Measurements from ENCODE around the gene IFNA21. TPM values are rescaled to one million over a fixed set of nuclear protein-coding genes. Genes with fewer than 3 reads are reported as not detected.
"Not testable (repeated sequence)": the region's sequence is repeated elsewhere in the genome, so short reads cannot be mapped to it uniquely, and the experiment has no call there.

The IFNA21 gene
- total and polyA plus RNA-seq, 2 experiments from 2014 or later, result not detected

DNA sequence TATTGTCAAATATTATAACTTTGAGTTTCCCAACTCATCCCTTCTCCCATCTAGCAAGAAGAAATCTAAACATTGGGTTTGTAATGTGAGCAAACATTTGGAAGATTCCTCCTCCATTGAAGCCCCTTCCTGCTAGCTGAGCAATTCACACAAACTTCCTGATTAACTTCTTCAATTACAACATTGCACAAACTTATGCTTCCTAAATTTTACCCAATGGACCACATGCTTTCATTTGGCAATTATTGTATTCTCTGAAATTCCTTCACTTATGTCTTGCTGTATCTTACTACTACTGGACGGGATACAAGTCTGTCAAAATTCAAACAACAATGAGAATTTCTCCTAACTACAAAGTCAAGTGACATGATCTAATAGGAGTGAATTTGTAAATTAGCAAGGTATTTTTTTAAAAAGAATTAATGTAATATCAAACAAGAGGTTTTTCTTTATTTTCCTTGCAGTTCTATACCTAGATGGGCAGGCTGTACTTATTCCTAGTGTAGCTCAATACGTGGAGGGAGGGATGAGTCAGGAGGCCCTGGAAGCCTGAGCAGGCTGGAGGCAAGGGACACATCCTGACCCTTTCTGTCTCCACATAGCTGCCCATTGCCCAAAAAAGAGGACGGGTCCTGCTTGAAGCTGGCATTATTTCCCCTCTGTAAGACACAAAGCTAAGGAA, 13.0 kb downstream of the IFNA21 start:
- Histone ChIP-seq H3K36me3 (no peaks in the 10 kb centered on the region), H3K27ac (no peak overlapping the region), H3K27me3 (no peaks in the 10 kb centered on the region), H3K4me3 (no peak overlapping the region), H3K4me1 (ENCODE audit: low read depth) (no peaks in the 10 kb centered on the region), H3K9me3 (ENCODE audit: low read depth) (no peaks in the 10 kb centered on the region)
- TF ChIP-seq CTCF (IDR thresholded peaks at IDR 0.05; ENCODE audit: low read depth, low read length), result no peak
- no peak for DNase-seq (ENCODE audit: low read depth in 1 of 2, low spot score in 1 of 2)

GRCh38 chr9:21144603-21145002, 21.9 kb downstream of the IFNA21 start:
- Histone ChIP-seq H3K4me1 (ENCODE audit: low read depth) (no peaks in the 10 kb centered on the region), H3K27me3 (no peaks in the 10 kb centered on the region), H3K9me3 (ENCODE audit: low read depth) (no peaks in the 10 kb centered on the region), H3K36me3 (no peaks in the 10 kb centered on the region), H3K27ac (no peak overlapping the region), H3K4me3 (no peak overlapping the region)
- no peak for DNase-seq (ENCODE audit: low read depth in 1 of 2, low spot score in 1 of 2)
- no peak for TF ChIP-seq CTCF (IDR thresholded peaks at IDR 0.05; ENCODE audit: low read depth, low read length)

DNA sequence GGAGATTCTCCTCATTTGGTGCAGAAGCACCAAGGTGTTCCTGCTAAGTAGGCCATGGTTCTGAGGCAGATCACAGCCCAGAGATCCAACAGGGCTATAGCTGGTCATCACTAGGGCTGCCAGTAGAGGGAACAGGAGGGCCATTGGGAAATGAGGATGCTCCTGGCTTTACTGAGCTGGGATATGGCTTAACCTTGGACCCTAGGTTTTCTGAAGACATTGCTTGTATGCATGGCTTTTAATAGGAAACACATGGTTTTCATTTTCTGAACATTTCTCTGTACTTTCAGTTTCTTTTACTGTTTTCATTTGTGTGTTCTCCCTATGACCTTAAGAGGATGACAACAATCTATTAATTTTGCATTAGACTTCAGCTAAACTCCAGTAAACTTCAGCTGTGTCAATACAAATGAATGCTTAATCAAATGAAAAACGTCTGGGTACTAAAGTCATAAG, 25.0 kb downstream of the IFNA21 start, which contains the start of gene IFNW1:
IFNW1 (minus strand) TSS at position 406 of the 456 bp plus-strand sequence; CDS start at position 144, 262 bp downstream.
- no peak for DNase-seq (ENCODE audit: low read depth in 1 of 2, low spot score in 1 of 2)
- no peak within 1 kb of the TSS for H3K27ac ChIP-seq
- TF ChIP-seq CTCF (IDR thresholded peaks at IDR 0.05; ENCODE audit: low read depth, low read length), result peak; percentile 11
- no peaks in the 10 kb centered on the region for H3K4me1 ChIP-seq (ENCODE audit: low read depth)
- no peaks in the 10 kb centered on the region for H3K27me3 ChIP-seq
- H3K4me3 ChIP-seq, result no peak within 1 kb of the TSS
- H3K9me3 ChIP-seq (ENCODE audit: low read depth), result no peaks in the 10 kb centered on the region
- no peaks in the 10 kb centered on the region for H3K36me3 ChIP-seq

DNA sequence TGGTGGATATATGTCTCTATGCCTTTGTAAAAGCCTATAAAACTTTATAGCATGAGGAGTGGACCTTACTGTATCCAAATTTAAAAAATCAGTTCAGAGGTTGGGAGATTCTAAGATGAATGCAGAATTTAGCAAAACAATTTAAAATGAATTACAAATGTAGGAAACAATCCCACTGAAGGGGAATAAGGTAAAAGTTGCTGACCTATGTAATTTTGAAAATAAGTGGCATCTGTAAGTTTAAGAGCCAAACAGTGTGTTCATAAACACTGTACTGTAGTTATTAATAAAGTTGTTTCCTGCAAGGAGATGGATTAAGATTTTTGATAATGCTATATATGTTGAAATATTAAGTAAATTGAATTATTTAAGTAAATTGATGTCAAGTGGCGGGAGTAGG, 29.4 kb downstream of the IFNA21 start:
- no peaks in the 10 kb centered on the region for H3K36me3 ChIP-seq
- no peak for TF ChIP-seq CTCF (IDR thresholded peaks at IDR 0.05; ENCODE audit: low read depth, low read length)
- H3K9me3 ChIP-seq (ENCODE audit: low read depth), result no peaks in the 10 kb centered on the region
- no peak overlapping the region for H3K4me3 ChIP-seq
- H3K4me1 ChIP-seq (ENCODE audit: low read depth), result no peaks in the 10 kb centered on the region
- no peaks in the 10 kb centered on the region for H3K27me3 ChIP-seq
- no peak for DNase-seq (ENCODE audit: low read depth in 1 of 2, low spot score in 1 of 2)
- no peak overlapping the region for H3K27ac ChIP-seq

DNA sequence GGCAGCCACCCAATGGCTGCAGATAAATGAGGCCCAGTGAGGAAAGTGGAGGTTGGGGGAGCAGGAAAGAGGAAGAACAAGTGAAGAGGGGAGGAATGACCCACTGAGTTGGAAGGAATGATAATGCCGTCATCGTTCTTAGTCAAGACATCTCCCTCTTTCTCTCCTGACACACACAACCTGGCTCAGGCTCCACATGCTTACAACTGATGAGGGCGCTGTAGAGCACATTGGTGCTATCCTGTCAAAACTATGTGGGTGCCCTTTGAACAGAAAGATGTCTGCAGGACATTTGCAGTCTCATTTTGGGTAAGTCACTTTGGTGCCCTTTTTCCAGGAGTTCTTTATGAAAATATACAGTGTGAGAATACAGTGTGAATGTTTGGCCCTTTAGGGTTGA, 30.7 kb downstream of the IFNA21 start:
- Histone ChIP-seq H3K27ac (no peak overlapping the region), H3K4me1 (ENCODE audit: low read depth) (no peaks in the 10 kb centered on the region), H3K4me3 (no peak overlapping the region), H3K9me3 (ENCODE audit: low read depth) (no peaks in the 10 kb centered on the region), H3K36me3 (no peaks in the 10 kb centered on the region), H3K27me3 (no peaks in the 10 kb centered on the region)
- DNase-seq (ENCODE audit: low read depth in 1 of 2, low spot score in 1 of 2), result no peak
- no peak for TF ChIP-seq CTCF (IDR thresholded peaks at IDR 0.05; ENCODE audit: low read depth, low read length)

DNA sequence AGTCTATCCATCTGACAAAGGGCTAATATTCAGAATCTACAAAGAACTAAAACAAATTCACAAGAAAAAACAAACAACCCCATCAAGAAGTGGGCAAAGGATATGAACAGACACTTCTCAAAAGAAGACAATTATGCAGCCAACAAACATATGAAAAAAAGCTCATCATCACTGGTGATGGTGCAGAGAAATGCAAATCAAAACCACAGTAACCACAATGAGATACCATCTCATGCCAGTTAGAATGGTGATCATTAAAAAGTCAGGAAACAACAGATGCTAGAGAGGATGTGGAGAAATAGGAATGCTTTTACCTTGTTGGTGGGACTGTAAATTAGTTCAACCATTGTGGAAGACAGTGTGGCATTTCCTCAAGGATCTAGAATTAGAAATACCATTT, 38.3 kb downstream of the IFNA21 start:
- H3K27me3 ChIP-seq; H3K36me3 ChIP-seq; DNase-seq (ENCODE audit: low read depth in 1 of 2, low spot score in 1 of 2); H3K4me1 ChIP-seq (ENCODE audit: low read depth); H3K9me3 ChIP-seq (ENCODE audit: low read depth); H3K27ac ChIP-seq; H3K4me3 ChIP-seq: not testable (repeated sequence)
